GM18517 (cell line): ENCODE measurements around the gene LPCAT1.
"Not testable (repeated sequence)": the region's sequence is repeated elsewhere in the genome, so short reads cannot be mapped to it uniquely, and the experiment has no call there.

Experiments used
- ATAC-seq: cut with Tn5 transposase; IDR thresholded peaks from one replicate; pipeline ENCODE4 v1.9.1; 2021; ENCODE audit warnings: mild to moderate bottlenecking, moderate library complexity; ENCODE audit not compliant: unreplicated experiment

Gene LPCAT1

DNA sequence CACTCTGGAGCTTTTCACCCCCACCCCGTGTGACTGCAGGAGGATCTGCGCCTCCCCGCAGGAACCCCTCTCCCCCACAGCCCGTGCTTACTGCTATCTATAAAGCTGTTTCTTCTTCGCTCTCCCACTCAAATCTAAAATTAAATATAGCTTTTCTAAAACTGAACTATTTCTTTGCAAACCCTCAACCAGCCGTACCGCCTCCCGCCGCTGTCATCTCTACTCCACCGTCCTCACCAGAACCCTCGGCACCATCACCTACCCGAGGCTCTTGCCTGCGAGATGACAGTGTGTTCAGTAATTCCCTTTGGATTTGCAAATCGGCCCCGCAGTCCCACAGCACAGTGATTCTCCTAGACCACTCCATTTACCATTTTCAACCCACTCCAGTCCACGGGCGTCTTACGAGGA, 13.6 kb downstream of the LPCAT1 start:
- no peak for ATAC-seq

DNA sequence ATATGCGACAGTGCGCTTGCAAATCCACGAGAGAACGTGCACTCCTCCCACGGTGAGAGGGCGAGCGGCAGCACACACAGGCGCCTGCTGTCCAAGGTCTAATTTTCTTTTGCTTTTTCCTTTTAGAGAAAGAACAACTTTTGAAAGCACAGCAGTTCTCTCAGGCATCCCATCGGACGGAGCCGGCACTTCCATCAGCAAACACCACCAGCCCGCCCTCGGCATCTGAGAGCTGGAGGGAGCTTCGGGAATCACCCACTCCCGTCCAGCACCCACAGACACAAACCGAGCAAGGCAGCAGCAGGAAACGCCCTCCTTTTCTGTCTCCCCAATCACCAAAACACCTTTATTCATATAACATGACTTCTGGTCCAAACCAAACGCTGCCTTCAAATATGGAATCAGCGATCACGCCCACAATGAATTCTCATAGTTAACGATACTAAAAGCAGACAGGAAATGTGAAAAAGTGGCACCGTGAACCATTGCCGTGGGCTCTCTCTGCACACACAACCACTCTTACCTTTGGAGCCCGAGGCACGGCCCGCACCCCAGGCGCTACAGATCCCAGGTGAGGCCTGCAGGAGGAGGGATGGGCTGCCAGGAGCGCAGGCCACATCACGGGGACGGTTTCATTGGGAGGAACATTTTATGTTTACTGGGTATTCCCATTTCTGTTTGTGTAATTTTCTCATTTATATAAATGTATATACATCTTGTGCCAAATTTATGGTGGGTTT, 14.2 kb downstream of the LPCAT1 start:
- ATAC-seq: no peak

DNA sequence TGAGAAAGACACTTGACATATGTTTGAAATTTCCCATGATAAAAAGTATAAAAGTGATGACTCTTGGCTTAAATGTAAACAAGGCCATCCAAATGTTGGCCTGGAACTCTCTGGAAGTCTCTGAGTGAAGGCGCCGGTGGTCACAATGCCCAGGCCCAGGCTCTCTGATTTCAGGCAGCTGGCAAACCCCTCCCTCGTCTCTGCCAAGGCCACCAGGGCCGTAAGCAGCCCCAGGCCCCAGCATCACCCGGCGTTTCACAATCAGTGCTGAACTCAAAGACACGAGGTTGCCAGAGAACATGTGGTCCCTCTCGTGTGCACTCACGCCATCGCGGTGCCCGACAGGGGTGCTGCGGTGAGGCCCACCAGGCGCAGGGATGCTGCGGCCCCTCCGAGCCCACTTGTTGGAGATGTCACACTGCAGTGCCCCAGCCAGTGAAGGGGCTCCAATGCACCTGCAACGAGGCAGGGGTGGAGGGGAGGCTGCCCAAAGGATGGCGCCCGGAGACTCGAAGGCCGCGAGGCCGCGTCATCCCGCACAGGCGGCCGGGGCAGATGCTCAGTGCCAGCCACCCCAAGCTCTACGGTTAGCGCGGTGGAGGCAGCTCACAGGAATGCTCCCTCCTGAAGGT, 15.0 kb downstream of the LPCAT1 start:
- ATAC-seq: no peak

DNA sequence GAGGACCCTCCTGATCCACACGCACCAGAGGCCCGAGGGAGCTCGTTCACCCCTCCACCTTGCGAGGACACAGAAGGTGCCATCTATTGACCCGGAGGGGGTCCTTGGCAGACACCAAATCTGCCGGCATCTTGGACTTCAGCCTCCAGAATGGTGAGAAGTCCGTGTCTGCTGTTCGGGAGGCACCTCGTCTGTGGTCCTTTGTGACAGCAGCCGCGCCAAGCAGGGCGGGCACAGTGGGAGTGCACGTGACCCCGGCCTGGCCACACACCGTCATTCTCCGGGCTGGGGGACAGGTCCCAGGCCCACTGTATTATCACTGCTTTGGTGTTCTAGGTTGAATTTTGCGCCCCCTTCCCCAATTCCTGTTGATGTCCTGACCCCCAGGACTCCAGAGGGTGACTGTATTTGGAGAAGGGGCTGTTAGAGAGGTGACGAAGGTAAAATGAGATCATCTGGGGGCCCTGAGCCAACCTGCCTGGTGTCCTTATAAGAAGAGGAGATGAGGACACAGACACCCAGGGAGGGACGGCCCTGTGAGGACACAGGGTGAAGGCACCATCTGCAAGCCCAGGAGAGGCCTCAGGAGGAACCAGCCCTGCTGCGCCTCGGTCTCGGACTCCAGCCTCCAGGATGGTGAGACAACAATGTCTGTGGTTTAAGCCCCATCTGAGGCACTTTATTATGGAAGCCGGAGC, 15.7 kb downstream of the LPCAT1 start:
- no peak for ATAC-seq

DNA sequence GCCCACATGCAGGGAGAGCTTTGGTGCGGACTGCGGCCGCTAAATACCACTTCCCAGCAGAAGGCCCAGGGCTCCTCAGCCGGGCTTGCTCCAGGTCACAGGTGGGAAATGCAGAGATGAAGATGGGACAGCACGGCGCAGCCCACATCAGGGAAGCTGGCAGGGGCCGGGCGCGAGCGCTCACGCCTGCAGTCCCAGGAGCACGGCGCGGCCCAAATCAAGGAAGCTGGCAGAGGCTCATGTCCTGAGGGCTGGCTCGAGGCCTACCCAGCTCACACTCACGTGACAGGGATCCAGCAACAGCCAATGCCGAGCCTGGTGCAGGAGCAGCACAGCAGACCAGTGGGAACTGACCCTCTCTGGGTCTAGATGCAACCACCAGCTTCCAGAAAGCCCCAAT, 16.3 kb downstream of the LPCAT1 start:
- ATAC-seq: no peak

DNA sequence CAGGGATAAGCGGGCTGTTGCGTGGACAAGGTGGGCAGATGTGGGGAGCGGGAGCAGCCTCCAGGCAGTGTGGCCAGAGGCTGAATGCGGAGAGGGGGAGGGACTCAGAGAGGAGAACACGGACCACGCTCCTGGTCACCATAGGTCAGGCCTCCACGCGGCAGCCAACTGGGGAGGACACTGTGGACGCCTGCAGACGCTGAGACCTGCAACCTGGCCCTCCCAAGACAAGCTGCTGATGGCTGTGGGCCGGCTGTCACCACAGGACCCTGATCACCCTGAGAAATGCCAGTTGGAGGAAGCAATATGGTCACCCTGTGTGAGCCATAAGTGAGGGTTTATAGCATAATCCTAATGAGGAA, 16.8 kb downstream of the LPCAT1 start:
- no peak for ATAC-seq

DNA sequence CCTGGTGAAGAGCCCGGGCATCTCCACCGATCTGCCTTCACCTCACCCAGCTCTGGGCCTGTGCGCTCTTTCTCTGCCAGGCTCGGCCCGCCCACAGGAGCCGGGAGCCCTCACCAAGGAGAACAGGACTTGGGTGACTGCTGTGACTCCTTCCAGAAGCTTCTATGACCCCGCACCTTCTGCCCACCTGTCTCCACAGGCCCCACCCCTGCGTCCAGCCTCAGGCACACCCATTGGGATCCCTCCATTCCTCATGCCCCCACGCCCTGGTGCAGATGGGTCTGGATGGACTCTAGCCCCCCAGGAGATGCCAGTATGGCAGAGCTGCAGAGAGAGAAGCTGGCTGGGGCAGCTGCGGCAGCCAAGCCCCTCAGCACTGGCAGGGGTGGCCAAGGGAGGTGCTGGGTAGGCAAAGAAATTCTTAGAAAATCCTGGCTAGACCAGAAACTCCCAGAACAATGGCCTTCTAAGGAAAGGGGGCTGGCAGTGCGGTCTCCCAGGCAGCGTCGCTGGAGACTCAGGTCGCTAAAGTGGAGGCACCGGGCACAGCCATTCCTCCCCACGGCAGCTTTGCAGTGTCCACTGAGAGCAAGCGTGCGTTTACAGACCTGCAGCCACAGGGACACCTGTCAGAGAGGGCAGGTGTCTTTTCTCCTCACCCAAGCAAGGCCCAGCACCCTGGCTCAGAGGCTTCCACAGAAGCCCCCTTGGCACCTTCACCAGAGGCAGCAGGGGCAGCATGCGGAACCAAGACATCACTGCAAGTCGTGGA, 17.3 kb downstream of the LPCAT1 start:
- ATAC-seq: no peak

DNA sequence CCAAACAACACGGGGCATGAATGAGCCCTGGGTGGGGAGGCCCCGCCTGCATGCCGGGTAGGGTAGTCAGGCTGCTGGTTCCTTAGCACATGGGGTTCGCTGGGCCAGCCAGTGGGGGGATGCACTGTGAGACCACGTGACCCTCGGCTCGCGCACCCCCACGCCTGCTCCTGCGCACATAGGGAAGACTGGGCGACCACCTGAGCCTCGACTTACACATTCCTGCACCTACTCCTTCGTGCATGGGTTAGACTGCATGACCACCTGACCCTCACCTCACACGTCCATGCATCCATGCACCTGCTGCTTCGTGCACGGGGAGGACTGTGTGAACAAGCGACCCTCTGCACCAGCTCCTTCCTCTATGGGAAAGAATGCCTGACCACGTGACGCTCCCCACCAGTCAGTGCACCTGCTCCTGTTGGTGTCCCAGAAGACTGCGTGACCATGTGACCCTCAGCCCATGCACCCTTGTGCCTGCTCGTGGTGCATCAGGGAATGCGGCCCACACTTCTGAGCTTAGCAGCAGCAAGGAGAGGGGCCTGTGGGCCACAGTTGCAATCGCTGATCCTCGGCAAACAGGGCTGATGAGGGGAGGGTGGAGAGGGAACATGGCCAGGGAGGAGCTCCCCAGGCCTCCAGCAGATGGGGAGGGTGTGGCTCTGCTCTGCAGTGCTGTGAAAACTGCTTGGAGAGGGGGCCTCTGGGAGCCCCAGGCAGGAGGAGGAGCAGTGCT, 18.1 kb downstream of the LPCAT1 start:
- ATAC-seq: no peak

DNA sequence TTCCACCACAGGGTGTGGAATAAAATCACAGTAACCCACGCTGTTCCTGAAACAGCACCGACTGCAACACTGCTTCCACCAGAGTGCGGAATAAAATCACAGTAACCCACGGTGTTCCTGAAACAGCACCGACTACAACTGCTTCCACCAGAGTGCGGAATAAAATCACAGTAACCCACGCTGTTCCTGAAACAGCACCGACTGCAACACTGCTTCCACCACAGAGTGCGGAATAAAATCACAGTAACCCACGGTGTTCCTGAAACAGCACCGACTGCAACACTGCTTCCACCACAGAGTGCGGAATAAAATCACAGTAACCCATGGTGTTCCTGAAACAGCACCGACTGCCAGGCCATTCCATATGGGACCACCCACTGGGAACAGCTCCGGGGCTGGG, 18.7 kb downstream of the LPCAT1 start:
- ATAC-seq: not testable (repeated sequence)

DNA sequence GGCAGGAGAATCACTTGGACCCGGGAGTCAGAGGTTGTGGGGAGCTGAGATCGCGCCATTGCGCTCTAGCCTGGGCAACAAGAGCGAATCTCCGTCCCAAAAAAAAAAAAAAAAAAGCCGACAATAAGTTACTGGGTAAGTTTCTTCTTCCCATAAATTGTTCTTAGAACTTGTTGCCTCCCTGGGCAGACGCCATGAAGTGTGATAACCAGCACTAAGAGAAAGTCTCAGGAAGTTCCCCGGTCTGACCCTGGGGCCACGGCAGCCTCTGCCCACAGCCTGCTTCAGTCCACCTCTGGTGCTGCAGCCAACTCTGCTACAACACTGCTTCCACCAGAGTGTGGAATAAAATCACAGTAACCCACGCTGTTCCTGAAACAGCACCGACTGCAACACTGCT, 19.1 kb downstream of the LPCAT1 start:
- no peak for ATAC-seq

DNA sequence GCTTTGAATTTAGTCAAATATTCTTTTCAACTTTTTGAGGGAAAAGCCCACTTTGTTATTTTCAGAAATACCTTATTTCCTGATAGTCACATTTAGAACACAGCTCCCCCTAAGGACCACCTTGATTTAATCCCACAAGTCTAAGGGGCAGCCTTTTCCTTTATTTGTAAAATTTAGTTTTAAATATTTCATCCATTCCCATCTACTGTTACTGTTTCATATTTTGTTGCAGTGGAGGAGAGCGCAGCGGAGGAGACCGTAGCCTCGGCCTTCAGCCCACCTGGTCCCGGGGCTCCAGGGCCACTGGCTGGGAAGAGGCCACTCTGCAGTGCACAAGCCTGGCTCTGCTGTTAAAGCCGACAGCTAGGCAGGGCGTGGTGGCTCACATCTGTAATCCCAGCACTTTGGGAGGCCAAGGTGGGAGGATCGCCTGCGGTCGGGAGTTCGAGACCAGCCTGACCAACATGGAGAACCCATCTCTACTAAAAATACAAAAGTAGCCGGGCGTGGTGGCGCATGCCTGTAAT, 19.6 kb downstream of the LPCAT1 start:
- ATAC-seq: no peak

DNA sequence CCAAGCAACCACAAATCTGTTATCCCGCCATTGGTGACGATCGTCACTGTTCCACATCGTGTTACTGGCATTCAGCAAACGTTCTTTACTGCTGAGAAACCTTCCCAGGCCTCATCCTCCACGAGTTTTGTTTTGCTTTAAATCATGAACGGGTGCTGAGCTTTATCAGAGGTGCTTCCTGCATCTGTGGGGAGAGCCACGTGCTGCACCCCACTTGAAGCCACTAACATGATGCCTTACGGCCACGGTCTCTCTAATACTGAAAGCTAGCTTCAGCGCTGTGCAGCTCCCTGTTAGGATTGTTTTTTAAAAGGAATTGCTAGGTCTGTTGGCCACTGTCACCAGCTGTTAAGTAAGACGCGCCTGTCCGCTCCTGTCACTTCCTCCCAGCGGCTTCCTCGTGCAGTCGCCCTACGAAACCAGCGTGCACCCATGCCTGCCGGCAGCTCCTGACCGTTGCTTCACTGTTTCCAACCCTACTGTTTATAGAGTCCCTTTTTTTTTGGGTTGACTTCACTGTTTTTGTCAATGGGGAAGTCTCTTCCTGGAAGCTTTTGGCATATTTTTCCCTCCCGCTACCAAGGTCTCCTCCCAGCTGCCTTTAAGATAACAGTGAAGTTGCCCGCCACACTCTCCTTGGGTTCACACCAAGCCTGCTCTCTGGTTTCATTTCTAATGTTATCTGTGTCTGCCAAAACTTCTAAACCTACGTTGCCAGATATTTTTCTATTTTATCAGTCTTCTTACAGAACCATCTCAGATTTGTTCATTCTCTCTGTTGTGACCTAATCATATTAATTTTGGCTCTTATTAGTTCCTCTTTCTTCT, 20.3 kb downstream of the LPCAT1 start:
- ATAC-seq: peak; percentile 33

DNA sequence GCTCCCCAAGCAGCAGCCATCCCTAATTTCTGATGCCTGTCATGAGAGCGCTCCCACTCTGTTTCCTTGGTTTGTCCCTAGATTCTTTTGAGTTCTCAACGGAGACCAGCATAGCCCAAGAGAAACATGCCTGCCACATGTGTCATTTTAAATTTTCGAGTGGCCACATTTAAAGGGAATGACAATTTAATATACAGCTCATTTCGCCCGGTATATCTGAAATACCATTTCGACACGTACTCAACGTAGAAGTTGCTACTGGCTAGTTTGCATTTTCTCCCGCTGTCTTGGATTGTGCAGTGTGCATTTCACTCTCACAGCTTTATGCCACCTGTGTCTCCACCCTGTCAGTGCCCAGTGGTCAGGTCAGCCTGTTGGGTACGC, 21.0 kb downstream of the LPCAT1 start:
- no peak for ATAC-seq

DNA sequence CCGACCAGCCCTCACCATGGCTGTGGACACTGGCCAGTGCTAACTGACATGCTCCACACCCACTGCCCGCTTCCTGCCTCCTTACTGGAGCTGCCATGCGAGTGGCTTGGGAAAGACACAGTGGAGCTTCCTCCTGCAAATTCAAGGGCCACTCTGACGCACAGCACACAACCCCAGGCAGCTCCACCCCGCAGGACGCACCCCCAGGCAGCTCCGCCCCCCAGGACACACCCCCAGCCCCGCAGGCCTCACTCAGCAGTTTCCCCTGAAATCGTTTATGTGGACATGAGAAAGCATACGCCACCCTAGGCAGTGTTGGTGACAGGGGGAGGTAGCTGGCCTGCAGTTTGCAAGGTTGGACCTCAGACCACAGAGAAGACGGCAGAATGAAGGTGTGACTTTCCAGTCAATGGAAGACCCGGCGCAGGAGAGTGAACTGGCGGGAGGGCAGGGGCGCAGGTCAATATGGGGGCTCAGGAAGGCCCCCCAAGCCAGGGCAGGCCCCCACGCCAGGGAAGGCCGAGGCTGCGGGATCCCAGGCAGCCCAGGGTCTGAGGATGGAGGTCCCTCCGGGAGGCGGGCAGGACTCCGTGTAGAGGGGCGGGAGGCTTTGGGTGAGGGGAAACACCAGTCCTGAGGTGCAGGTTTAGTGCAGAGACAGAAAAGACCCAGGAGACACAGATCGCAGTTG, 21.6 kb downstream of the LPCAT1 start:
- no peak for ATAC-seq

DNA sequence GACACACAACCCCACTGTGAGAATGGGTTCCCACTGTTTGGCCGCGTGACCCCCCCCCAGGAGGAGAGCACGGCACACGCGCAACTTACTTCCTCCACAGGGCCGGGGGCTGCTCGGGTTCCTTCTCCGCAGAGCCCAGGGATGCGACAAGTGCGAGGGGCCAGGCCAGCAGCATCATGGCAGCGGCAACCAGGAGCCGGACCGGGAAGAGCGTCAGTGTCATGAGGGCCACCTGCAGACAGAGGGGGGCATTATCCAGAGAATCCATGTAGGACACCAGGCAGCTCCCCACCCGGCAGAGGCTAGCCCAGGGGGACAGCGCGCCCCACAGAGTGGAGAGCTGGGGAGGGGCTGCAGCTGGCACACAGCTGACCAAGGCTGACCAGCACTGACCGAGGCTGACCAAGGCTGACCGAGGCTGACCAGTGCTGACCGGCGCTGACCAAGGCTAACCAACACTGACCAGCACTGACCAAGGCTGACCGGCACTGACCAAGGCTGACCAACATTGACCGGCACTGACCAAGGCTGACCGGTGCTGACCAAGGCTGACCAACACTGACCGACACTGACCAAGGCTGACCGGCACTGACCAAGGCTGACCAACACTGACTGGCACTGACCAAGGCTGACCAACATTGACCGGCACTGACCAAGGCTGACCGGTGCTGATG, 22.3 kb downstream of the LPCAT1 start:
- ATAC-seq: no peak

DNA sequence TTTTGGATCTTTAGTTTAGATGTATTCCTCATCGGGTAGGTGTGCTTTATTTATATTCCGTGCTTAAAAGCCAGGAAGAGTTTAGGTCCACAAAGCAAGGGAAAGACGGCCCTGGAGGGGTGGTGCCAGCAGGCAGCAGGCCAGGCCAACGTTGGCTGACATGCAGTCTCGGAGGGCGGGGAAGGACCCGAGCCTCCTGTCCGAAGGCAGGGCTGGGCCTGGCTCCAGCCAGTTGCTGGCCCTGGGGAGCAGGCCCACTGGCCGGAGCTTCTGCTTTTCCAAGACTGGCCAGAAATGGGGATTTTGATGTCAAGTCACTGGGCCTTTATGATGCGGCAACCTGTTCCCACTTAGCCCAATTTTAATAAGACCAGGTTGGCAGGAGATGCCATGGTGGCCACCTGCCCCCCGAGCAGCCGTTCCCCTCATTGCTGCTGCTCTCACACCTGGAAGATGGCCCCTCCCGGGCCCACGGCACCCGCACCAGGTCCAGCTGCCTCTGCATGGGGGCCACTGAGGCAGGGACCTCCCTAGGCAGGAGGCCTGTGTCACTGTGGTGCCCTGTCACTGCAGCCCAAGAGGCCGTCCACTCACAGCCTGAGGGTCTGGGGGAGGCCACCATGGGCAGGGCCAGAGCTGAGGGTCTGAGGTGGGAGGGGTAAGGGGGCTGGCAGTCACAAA, 23.2 kb downstream of the LPCAT1 start:
- no peak for ATAC-seq

DNA sequence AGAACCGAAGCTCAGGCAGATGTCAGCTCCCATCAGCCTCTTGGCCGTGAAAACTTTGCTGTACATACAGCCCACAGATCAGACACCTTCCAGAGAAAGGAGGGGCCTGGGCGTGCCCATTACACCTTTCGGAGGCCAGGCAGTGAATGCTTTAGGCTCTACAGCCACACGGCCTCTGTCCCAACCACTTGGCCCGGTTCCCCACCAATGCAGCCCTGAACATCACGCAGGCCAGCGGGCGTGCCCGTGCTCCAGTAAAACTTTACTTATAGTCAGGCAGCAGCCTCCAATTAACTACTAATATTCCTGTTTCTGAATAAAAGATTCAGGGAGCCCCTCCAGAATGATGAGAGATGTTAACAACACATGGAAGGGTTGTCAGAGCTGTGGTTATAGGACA, 23.9 kb downstream of the LPCAT1 start:
- no peak for ATAC-seq
